Muscle of leg (tissue), 11 donors: ENCODE results near the gene SPCS2. TPM values are rescaled to one million over a fixed set of nuclear protein-coding genes. Genes with fewer than 3 reads are reported as not detected.
"Not testable (repeated sequence)": the region's sequence is repeated elsewhere in the genome, so short reads cannot be mapped to it uniquely, and the experiment has no call there.

Experiments used
- DNase-seq: peaks from one replicate; pipeline ENCODE4 v3.0.0; 2013
- H3K27ac ChIP-seq: one replicate; pipeline ENCODE4 v1.5.1; 2013; ENCODE audit warnings: mild to moderate bottlenecking, low read length, control low read depth
- H3K27me3 ChIP-seq: one replicate; pipeline ENCODE4 v1.6.1; 2013; ENCODE audit warnings: low read length; ENCODE audit not compliant: control insufficient read depth, insufficient read depth
- H3K36me3 ChIP-seq: one replicate; pipeline ENCODE4 v1.6.1; 2013; ENCODE audit warnings: low read length; ENCODE audit not compliant: control insufficient read depth, insufficient read depth
- H3K4me1 ChIP-seq: one replicate; pipeline ENCODE4 v1.6.1; 2013; ENCODE audit warnings: low read length; ENCODE audit not compliant: control insufficient read depth, insufficient read depth
- H3K4me3 ChIP-seq: one replicate; pipeline ENCODE4 v1.5.1; 2013; ENCODE audit warnings: low read length, control low read depth
- H3K9me3 ChIP-seq: replicated peaks from 2 replicates; pipeline ENCODE4 v1.6.1; 2013; ENCODE audit warnings: low read depth, low read length; ENCODE audit not compliant: control insufficient read depth
- WGBS: methylation state at CpG from one replicate; pipeline ENCODE4 v1.1.5; 2013; ENCODE audit warnings: missing lambda C conversion rate; ENCODE audit not compliant: insufficient coverage; 5-methylcytosine and 5-hydroxymethylcytosine counted together
- polyA plus RNA-seq, 8 donors: library from polyadenylated mRNA; unstranded; fragments of 120-200 nt; gene quantifications; one replicate each; pipeline versions ENCODE4 v1.2.1 to v1.2.3, GENCODE V29; 2013; ENCODE audit warnings: inconsistent platforms in 1 of 8, low replicate concordance in 1 of 8; ENCODE audit not compliant: insufficient read length in 8 of 8, insufficient read depth in 1 of 8
- total RNA-seq: library from RNA; stranded (reverse); fragments of 120-200 nt; gene quantifications from one replicate; pipeline ENCODE4 v1.2.4, GENCODE V29; 2013

SPCS2 gene
- total and polyA plus RNA-seq, 9 donors: 17.7 to 144 (median 107) TPM

GRCh38 chr11:75014129-75014528 lies 65.1 kb downstream of the SPCS2 start:
- Histone ChIP-seq H3K36me3 (peaks cover 15% of the 10 kb centered on the region), H3K27ac (peak overlapping the region; percentile 89), H3K9me3 (no peaks in the 10 kb centered on the region), H3K27me3 (no peaks in the 10 kb centered on the region), H3K4me1 (peaks cover 27% of the 10 kb centered on the region), H3K4me3 (no peak overlapping the region)
- WGBS: 7% methylated on average over 1 of the region's 1 CpG
- DNase-seq: peak; percentile 77

- H3K4me1 ChIP-seq: peaks cover 15% of the 10 kb centered on the region
- H3K27ac ChIP-seq, H3K9me3 ChIP-seq, DNase-seq, H3K4me3 ChIP-seq, H3K27me3 ChIP-seq, H3K36me3 ChIP-seq: not testable (repeated sequence)
- WGBS: 100% methylated on average over 2 of the region's 3 CpGs
These were observed 70.1 kb downstream of the SPCS2 start for GRCh38 chr11:75019200-75019599.

- not testable (repeated sequence) for H3K27me3 ChIP-seq, H3K9me3 ChIP-seq, H3K27ac ChIP-seq, H3K36me3 ChIP-seq, DNase-seq, H3K4me3 ChIP-seq, H3K4me1 ChIP-seq
- WGBS: 44% methylated on average over 3 of the region's 5 CpGs
These were observed 71.3 kb downstream of the SPCS2 start for GRCh38 chr11:75020328-75020727.

GRCh38 chr11:75022296-75022695 lies 73.2 kb downstream of the SPCS2 start:
- Histone ChIP-seq H3K36me3 (no peaks in the 10 kb centered on the region), H3K27ac (no peak overlapping the region), H3K4me1 (peaks cover 6% of the 10 kb centered on the region), H3K27me3 (no peaks in the 10 kb centered on the region), H3K4me3 (no peak overlapping the region), H3K9me3 (no peaks in the 10 kb centered on the region)
- no peak for DNase-seq
- WGBS: 50% methylated on average over 1 of the region's 3 CpGs

- Histone ChIP-seq H3K4me1 (peaks cover 6% of the 10 kb centered on the region), H3K36me3 (no peaks in the 10 kb centered on the region), H3K27ac (no peak overlapping the region), H3K4me3 (no peak overlapping the region), H3K9me3 (no peaks in the 10 kb centered on the region), H3K27me3 (no peaks in the 10 kb centered on the region)
- DNase-seq: peak; percentile 77
- WGBS: 44% methylated on average over 4 of the region's 5 CpGs
These were observed 73.8 kb downstream of the SPCS2 start for GRCh38 chr11:75022759-75023396.

- no peaks in the 10 kb centered on the region for H3K27me3 ChIP-seq
- no peaks in the 10 kb centered on the region for H3K9me3 ChIP-seq
- no peak for DNase-seq
- no peak overlapping the region for H3K4me3 ChIP-seq
- peaks cover 6% of the 10 kb centered on the region for H3K4me1 ChIP-seq
- 82% methylated on average over 6 of the region's 6 CpGs for WGBS
- no peak overlapping the region for H3K27ac ChIP-seq
- no peaks in the 10 kb centered on the region for H3K36me3 ChIP-seq
These were observed 74.5 kb downstream of the SPCS2 start for GRCh38 chr11:75023446-75024067.

GRCh38 chr11:75024068-75024449 lies 75.0 kb downstream of the SPCS2 start:
- Histone ChIP-seq H3K27me3 (no peaks in the 10 kb centered on the region), H3K4me3 (no peak overlapping the region), H3K4me1 (peaks cover 6% of the 10 kb centered on the region), H3K9me3 (no peaks in the 10 kb centered on the region), H3K36me3 (no peaks in the 10 kb centered on the region), H3K27ac (no peak overlapping the region)
- DNase-seq: no peak
- 88% methylated on average over 3 of the region's 6 CpGs for WGBS

- H3K27ac ChIP-seq: no peak overlapping the region
- no peaks in the 10 kb centered on the region for H3K27me3 ChIP-seq
- WGBS: 70% methylated on average over 1 of the region's 1 CpG
- peaks cover 6% of the 10 kb centered on the region for H3K4me1 ChIP-seq
- no peaks in the 10 kb centered on the region for H3K36me3 ChIP-seq
- no peak for DNase-seq
- no peaks in the 10 kb centered on the region for H3K9me3 ChIP-seq
- H3K4me3 ChIP-seq: no peak overlapping the region
These were observed 75.7 kb downstream of the SPCS2 start for GRCh38 chr11:75024764-75025211.

GRCh38 chr11:75025561-75025960 lies 76.5 kb downstream of the SPCS2 start:
- no peak overlapping the region for H3K4me3 ChIP-seq
- H3K27ac ChIP-seq: no peak overlapping the region
- H3K4me1 ChIP-seq: peaks cover 6% of the 10 kb centered on the region
- H3K9me3 ChIP-seq: no peaks in the 10 kb centered on the region
- no CpG with 5 or more reads among the region's 1 CpG for WGBS
- H3K36me3 ChIP-seq: no peaks in the 10 kb centered on the region
- no peak for DNase-seq
- H3K27me3 ChIP-seq: no peaks in the 10 kb centered on the region

GRCh38 chr11:75028321-75028720 lies 79.3 kb downstream of the SPCS2 start:
- Histone ChIP-seq H3K4me1 (no peaks in the 10 kb centered on the region), H3K27ac (no peak overlapping the region), H3K4me3 (no peak overlapping the region), H3K9me3 (no peaks in the 10 kb centered on the region), H3K36me3 (no peaks in the 10 kb centered on the region), H3K27me3 (no peaks in the 10 kb centered on the region)
- DNase-seq: no peak
